ENCODE measurements around the gene CHL1.

CHL1 gene, protein sequence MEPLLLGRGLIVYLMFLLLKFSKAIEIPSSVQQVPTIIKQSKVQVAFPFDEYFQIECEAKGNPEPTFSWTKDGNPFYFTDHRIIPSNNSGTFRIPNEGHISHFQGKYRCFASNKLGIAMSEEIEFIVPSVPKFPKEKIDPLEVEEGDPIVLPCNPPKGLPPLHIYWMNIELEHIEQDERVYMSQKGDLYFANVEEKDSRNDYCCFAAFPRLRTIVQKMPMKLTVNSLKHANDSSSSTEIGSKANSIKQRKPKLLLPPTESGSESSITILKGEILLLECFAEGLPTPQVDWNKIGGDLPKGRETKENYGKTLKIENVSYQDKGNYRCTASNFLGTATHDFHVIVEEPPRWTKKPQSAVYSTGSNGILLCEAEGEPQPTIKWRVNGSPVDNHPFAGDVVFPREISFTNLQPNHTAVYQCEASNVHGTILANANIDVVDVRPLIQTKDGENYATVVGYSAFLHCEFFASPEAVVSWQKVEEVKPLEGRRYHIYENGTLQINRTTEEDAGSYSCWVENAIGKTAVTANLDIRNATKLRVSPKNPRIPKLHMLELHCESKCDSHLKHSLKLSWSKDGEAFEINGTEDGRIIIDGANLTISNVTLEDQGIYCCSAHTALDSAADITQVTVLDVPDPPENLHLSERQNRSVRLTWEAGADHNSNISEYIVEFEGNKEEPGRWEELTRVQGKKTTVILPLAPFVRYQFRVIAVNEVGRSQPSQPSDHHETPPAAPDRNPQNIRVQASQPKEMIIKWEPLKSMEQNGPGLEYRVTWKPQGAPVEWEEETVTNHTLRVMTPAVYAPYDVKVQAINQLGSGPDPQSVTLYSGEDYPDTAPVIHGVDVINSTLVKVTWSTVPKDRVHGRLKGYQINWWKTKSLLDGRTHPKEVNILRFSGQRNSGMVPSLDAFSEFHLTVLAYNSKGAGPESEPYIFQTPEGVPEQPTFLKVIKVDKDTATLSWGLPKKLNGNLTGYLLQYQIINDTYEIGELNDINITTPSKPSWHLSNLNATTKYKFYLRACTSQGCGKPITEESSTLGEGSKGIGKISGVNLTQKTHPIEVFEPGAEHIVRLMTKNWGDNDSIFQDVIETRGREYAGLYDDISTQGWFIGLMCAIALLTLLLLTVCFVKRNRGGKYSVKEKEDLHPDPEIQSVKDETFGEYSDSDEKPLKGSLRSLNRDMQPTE (N-terminal part only)

DNA sequence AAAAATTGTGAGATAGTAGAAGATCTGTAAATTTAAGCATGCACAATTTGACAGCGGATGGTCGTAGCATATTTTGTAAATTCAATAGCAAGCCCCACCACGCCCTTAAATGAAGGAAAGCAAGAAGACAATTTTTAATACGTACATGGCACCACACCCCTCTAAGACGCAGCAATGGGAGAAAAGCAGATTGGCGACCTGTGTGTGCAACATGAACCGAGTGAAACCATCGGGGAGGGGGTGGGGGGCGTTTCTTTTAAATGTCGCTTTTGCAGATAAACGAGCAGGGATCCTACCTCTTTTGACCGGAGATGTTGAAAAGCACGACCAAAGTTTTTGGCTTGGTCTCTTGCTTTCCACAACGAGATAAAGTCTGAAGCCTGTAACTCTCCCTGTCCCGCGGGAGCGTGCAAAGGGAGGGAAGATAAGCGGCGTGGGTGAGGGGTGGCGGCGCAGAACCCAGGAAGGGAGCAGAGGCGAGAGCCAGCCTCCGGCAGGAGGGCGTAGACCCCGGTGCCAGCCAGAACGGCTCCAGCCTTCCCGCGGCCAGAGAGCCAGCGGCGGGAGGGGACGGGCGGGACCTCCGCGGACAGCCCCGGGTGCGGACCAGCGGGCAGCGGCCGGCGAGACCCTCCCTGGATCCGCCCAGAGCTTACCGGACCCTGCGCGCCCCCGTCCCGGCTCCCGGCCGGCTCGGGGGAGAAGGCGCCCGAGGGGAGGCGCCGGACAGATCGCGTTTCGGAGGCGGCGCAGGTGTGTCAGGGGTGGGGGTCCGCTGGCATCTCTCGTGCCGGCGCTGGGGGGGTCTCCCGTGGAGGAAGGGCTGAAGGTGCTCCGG lies at the start of gene CHL1:
Gene CHL1 (plus strand): TSS at position 453 of the 838 bp plus-strand sequence. CDS start 123,014 bp downstream, outside the sequence.
- DNase-seq (ENCODE audit: low spot score) = no peak

DNA sequence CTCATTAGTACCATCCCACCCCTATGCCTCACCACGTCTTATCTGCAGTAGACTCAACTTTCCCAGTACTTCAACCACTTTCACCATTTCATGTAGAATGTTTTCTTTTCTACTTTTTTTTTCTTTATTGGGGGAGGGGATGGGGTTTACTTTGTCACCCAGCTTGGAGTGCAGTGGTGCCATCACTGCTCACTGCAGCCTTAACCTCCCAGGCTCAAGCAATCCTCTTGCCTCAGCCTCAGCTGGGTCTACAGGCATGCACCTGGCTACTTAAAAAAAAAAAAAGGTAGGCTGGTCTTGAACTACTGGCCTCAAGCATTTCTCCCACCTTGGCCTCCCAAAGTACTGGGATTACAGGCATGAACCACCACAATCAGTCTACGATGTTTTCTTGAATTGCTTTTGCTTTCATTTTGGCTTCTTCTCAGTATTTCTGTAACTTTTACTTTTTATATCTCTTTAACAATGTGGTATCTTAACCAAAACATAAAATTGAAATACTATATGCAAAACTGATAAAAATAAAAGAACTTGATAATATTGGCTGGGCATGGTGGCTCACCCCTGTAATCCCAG lies 44.9 kb upstream of the CHL1 start:
- DNase-seq (ENCODE audit: low spot score) = no peak

DNA sequence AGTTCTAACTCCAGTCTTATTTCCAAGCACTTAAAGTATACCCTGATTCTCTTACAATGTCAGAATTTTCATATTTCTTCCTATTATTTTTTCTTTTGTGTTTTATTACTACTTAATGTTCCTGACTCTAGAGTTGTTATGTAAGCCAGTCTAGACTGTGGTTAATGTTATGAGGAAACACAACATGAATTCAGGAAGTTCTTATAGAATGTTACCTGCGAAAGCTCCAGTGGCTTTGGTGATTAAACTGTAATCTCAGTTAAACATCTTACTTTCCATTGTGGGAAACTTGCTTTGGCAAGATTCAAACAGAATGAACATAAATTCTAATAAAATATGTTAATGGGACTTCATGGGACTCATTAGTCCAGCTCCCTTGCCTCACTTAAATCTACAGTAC lies 36.6 kb upstream of the CHL1 start:
- no peak for DNase-seq (ENCODE audit: low spot score)

DNA sequence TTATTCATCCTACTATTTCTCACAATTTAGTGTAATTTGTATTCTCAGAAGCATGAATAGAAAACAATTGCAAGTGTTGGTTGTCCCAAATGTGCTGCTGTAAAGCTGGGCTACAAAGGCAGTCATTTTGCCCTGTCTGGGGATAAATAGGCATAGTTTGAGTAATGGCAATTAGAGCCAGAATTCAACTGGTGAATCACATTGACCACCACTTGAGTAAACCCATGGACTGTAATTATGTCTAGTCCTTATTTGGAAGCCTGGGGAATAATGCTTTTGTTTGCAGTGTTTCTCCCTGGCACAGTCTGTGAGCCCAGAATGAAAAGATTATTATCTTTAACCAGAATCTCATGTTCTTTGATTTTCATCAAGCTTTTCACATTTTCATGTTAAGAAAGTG lies 30.5 kb upstream of the CHL1 start:
- DNase-seq (ENCODE audit: low spot score) = no peak

DNA sequence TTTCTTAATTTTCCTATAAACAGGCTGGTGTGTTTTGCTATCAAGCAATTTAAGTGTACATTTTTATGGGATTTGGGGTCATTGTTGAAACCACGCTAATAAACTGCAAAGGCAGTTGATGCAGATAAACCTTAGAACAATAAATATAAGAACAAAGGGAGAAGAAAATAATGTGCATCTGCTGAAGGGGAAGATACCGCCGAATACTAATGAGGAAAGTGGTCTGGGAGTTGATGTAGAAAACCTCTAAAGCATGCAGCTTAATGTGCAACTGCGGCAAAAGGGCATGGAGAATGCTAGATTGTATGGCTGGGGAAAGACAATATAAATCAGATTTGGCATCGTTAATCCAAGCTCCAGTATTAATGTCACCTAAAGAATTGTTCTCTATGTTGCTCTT lies 29.8 kb upstream of the CHL1 start:
- no peak for DNase-seq (ENCODE audit: low spot score)

DNA sequence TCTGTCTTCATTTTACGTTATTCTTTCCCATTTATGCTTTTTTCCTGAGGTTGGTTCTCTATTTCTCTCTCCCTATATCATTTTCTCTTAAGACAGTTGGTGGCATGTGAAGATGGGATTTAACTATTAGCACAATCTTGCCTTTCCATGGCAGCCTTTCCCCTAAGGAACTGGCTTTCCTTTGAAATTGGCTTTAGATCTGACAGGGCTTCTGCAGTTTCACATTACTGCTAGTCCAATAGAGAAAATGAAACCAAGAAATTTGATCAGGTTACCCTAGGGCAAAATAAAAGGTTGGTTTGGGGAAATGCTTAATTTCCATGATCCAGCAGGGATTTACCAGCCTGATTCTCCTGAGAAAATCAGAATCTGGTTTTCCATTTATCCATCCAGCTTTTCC lies 22.7 kb upstream of the CHL1 start:
- DNase-seq (ENCODE audit: low spot score) = no peak

DNA sequence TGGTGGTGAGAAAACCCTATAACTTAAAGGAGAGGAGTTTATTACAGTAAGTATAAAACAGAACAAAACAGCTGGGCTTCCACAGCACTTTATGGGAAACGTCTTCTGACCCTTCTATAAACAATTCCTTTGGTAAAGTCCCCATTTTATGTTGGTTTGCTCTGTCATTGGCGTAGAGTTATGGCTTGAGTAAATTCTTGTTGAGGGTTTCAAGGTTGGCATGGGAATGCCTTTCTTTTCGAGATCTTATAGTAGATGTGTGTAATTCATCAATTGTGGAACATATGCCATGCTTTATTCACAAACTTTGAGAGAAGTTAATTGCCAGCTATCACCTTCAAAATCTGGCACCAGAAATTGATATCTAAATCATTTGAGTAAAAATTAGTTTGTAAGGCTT lies 11.6 kb upstream of the CHL1 start:
- no peak for DNase-seq (ENCODE audit: low spot score)

DNA sequence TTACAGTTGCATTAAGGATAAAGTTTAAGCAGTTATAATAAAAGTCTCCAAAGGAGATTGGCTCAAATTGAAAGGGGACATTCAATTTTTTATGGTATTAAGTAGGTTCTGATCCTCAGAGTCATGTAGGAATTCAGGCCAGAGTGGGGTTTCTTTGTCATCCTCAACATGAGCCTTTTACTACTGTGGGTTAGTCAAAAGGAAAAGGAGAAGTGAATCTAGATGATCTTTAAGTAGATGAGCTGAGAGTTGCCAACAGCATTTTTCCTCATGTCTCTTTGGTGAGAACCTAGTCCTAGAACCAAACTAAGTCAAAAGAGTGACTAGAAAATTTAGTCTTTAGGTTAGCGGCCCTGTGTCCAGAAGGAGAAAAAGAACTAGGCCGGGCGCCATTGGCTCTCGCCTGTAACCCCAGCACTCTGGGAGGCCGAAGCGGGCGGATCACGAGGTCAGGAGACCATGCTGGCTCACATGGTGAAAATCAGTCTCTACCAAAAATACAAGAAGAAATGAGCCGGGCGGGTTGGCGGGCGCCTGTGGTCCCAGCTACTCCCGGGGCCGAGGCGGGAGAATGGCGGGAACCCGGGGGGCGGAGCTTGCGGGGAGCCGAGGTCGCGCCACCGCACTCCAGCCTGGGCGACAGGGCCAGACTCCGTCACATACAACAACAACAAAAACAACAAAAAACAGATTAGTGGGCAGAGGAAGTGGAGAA lies 4.2 kb upstream of the CHL1 start:
- no peak for DNase-seq (ENCODE audit: low spot score)

DNA sequence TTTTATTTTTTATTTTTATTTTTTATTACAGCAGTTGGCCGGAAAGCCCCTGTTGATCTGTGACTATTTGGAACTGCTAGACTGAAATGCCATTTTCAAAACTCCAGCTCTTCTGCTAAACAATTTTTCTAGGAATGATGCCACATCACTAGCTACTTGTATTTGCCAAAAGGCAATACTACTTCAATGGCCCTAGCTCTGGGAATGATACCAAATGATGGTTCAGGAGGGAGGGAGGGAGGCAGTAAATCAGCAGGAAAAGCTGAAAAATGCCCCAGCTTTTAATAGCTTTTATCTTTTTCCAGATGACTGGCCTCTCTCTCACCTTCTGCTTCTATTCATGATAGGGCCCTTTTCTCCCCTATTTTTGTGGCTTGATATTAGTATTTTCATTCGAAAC lies 2.6 kb upstream of the CHL1 start:
- no peak for DNase-seq (ENCODE audit: low spot score)

DNA sequence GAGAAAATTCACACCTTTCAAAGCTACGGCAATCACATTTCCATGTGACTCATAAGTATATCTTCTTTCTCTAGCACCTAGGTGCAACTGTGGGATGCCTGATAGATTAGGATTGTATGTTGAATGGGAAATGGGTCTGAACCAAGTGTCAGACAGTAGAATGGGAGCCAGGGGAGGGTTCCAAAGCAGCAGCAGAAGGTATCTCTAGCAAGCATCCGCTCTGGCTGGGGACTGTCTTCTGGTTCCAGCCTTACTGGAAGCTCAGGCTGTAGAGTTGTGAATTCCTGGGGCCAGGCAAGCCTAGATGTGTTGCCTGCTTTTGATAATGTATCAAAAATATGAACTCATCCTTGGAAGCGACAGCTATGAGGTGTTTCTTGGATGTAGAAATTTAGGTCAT lies 2.1 kb upstream of the CHL1 start:
- DNase-seq (ENCODE audit: low spot score) = no peak

DNA sequence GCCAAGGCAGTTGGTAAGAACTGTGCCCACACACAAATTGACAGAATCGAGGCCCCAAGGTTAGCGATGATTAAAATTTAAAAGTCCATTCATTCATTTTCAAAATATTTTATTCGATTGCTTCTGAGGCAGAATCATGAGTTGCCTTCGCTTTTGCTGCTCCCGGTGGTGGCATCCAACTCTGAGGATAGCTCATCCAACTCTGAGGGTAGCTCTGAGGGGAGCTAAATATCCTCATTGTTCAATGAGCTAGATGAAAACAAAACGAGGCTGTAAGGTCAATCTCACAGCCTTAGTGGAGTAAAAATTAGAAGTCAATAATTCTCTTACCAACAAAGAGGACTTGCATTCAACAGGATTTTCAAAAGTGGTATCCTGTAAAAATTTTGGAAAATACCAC lies 897 bp upstream of the CHL1 start:
- DNase-seq (ENCODE audit: low spot score) = no peak

DNA sequence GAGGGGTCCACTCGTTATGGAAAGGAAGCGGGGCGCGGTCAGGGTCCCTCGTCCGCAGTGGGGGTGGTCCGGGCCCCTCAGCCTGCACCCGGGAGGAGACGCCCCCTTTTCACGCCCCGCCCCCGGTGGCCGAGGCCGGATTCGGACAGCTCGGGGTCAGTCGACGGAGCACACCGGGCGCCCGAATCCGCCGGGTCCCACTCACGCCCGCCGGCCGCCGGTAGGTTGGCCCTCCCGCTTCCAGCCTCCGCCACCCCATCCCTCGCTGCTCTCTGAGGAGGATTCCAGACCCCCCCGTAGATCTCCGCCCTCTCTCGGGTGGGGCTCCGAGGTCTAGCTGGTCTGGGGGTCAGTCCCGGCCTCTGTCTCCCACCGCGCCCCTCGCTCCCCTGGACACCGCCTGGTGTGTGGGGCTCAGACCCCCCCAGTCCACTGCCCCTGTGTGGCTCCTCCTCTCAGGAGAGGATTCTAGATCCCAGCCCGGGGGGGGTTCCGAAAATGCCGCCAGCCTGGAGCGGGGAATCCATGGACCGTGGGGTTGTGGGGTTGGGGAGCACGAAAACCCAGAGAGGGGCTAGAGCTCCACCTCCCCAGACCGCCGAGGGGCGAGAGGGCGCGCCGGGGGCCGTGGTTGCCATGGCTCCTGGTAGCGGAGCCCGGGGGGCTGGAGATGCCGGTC lies 725 bp downstream of the CHL1 start:
- DNase-seq (ENCODE audit: low spot score) = no peak

DNA sequence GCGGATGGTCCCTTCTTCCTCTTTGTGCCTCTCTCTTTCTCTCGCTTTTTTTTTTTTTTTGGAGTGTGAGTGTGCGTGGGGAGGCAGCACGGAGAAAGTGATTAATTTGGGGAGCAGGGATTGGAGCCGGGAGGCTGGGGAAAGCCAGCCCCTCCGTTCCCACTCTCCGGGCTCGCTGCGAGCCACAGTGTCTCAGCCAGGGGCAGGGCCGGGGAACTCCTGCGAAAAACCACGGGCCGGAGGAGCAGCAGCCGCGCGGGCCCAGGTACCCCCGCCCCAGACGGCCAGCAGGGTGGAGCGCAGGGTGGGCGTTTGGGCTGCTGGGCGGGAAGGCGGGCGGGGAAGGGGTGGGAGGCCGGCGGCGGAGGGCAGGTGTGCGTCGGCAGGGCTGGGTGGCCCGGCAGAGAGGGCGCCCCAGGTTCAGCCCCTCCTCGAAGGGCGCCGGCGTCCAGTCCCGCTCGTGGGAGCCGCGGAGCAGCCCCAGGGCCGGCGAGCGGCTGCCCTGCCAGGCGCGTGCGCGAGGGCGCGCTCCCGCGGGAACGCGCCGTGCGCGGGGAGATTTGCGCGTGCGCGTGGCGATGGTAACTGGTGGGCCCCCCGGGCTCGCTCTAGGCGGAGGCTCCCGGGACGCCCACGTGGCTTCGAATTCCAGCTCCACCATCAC lies 1.4 kb downstream of the CHL1 start:
- no peak for DNase-seq (ENCODE audit: low spot score)

DNA sequence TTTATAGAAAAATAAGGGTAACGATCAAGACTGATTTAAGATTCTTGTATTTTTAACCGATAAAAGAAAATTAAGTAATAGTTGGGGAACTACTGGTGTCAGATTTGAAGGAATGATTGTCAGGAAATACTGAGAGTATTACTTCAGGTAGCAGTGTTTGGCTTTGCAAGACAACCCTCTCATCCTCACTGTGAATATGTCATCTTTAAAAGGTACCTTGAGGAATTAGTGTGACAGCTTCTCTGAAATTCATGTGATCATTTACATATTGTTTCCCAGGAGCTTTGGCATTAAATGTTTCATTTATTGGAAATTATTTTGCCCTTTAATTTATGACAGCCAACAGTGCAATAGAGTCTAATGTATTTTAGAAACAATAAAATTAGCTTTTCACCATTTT lies 3.3 kb downstream of the CHL1 start:
- DNase-seq (ENCODE audit: low spot score) = no peak

DNA sequence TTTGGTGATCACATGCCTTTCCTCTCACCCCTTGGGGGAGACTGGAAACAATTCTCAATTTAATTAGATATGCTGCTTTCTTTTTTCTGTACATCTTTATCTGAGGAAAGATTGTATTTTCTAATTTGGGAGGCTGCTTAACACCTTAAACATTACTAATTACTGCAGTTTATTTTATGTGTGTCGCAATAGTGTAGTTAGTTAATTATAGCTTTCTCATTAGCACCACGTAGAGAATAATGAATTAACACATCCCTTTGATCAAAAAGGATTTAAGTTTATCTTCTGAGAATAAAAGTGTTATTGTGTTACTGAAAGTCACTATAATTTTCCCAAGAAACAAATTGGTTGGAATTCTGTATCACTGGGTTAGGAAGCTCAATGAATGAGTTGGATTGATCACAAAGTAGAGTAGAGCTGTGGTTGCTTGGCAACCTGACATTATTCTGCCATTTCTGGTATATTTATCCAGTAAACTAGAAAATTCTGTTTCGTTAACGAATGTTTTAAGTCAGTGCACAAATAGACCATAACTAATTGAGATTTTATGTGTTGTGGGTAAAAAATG lies 4.3 kb downstream of the CHL1 start:
- no peak for DNase-seq (ENCODE audit: low spot score)

DNA sequence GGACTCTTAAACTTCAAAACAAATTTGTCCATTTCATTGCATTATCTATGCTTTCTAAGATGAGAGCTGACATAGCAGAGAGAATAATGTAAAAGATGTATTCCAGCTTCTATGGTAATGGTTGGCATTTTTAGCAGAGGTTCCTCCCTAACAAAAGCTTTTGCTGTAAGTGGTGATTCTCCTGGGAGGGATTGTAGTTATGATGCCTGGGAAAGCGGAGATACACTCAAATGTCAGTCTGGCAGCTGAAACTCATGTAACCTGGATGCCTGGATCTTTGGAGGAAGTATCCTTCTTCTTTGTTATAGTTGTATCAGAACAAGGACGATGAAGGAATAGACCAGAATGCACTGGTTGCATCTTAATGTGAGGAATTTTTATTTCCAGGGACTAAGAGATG lies 7.5 kb downstream of the CHL1 start:
- DNase-seq (ENCODE audit: low spot score) = no peak

DNA sequence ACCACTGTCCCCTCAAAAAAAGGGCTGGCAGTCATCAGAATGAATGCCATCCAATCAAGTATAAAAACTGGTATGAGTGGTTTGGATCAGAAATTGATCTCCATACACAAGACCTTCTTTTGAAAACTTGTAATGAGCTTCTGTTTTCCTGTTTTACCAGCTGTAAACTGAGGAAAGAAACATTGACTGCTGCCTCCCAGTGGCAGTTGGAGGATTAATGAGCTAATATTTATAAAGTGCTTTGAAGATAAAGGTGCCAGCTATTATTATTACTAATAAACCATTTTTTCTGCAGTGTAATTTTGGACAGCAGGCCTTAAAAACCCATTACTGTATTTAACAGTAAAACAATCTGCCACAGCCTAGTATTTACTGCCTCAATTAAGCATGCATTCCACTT lies 11.4 kb downstream of the CHL1 start:
- no peak for DNase-seq (ENCODE audit: low spot score)

DNA sequence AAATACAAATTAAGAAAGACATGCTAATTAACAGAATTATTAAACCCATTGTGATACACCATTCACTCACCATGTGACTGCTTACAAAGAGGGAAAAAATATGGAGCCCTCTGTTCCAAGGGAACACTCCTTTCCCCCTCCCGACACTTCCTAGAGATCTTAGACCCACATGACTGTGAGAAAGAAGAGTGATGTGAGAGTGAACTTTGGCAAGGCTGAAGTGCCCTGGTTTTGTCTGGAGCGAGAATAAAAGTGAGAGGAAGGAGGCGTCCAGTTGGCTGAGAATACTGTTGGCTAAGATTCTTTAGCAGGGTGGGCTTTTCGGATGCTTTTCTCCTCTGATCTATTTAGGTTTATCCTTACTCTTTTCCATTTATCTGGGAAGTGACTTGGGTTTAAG lies 14.1 kb downstream of the CHL1 start:
- DNase-seq (ENCODE audit: low spot score) = no peak

DNA sequence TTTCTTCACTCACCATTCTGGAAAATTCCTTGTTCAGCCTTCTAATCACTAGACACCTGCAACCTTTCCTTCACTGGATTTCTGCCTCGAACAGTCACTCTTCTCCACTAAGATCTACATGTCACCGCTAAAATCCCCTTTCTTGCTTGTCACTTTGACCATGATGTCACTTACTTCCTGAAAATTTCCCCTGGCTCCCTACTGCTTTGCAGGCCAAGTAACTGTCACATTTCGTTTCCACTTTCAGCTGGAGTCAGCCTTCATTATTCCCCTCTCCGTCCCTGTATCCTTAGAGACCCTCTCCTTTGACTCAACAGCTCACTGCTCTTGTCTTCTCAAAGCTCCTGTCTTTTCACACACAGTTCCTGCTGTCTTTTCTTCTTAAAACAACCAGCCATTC lies 15.9 kb downstream of the CHL1 start:
- DNase-seq (ENCODE audit: low spot score) = no peak

Measured in activated CD4-positive, alpha-beta T cell treated with anti-CD3 and anti-CD28 coated beads, Interleukin-2, Interleukin-4, amounts not matched to agents 100 ng/mL and 50 ng/mL, durations not matched to agents 16 hours and 8 hours (primary cell).